Activated CD8-positive, alpha-beta memory T cell treated with anti-CD3 and anti-CD28 coated beads for 24 hours (primary cell): ENCODE measurements around the gene GINM1.

Experiments
- DNase-seq: peaks from one replicate; pipeline ENCODE4 v3.0.0-alpha.2; 2020

Gene GINM1

DNA sequence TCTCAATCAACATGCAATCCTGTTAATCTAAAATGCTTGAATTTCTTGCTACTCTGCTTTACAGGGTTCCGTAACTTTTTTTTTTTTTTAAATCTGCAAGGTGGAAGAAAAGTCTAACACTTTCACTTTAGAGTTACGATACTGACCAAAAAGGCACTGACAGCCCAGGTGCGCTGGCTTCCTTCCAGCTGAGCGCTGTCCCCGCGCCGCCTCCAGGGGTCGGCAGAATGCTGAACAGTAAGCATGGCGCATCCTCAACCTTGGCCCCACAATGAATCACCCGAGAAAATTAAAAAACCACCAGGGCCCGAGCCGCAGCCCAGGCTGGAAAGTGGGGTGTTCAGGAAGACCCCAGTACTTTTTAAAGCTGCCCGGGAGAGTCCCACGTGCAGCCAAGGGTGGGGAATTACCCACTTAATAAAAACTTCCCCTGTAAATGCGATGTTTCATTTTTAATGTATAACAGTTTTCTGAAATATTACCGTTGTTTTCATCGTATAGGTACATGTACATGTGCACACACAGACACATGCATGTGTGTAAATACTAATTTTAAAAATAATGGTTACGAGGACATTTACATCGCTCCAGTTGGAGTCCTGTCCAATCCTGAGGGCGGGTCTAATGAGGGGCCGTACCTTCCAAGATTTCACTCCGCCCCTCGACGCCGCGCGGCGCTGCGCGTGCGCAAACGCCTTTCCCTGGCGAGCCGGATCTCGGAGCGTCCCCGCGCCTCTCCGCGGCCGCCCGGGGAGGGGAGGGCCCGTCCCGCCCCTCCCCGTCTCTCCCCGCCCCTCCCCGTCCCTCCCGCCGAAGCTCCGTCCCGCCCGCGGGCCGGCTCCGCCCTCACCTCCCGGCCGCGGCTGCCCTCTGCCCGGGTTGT is at the start of gene GINM1:
TSS of gene GINM1 (plus strand) at position 849 of the 883 bp plus-strand sequence. CDS start 40 bp downstream, outside the sequence.
- peak; percentile 99 for DNase-seq

DNA sequence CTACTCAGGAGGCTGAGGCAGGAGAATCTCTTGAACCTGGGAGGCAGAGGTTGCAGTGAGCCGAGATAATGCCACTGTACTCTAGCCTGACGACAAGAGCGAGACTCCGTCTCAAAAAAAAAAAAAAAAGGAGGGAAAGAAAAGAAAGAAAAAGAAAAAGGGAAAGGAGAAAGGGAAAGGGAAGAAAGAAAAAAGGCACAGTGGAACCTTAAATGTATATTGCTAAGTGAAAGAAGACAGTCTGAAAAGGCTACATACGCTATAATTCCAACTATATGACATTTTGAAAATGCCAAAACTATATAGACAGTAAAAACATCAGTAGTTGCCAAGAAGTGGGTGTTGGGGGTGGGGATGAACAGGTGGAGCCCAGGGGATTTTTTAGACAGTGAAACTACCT is 36.5 kb upstream of the GINM1 start:
- DNase-seq: no peak

GRCh38 chr6:149534742-149535141 is 31.4 kb upstream of the GINM1 start:
- DNase-seq: no peak

DNA sequence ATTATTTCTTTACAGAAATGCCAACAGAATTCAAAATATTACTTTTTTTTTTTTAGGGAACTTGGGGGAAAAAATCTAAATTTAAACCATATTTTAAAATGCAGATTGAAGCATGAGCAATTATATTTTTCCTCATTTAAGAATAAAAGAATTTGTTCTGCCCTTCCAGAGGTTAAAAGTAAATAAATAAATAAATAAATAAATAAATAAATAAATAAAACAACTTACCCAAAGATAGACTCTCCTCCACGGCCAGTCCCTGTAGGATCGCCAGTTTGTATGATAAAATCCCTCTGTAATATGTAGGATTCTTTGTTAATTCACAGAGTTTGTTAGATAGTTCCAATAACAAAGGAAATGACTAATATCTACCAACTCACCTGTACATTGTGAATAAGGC is 25.0 kb upstream of the GINM1 start:
- DNase-seq: no peak

DNA sequence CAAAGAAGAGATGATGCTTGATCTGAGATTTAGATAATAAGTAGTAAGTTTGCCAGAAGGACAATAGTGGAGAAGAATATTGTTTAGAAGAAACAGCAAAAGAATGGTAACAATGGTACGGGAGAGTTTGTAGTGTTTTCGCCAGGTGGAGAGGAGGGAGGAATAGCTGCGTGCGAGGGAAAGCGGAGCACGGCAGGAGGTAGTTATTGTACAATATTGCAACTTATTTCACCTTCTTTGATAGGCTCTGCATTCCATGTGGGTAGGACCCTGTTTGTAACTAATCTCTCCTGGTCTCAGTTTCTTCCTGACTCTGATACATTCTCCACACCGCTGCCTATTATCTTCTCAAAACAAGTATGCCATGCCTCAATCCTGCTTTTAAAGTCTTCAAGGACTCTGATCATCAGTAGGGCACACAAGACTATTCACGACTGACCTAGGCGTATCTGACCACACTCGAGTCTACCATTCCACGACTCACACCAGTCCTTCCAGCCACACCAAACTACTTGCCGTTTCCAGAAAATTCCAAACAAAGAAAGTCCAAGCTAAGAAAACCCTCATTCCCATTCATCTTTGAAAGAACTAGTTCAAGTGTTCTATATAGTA is 21.4 kb upstream of the GINM1 start:
- DNase-seq: no peak

- peak; percentile 73 for DNase-seq
Observed at GRCh38 chr6:149545258-149545753, 20.9 kb upstream of the GINM1 start.

- DNase-seq: peak; percentile 98
Observed at GRCh38 chr6:149545754-149546471, 20.3 kb upstream of the GINM1 start, which contains the start of gene PPIL4. TSS of gene PPIL4 (minus strand) at chr6:149546043. CDS start at chr6:149546005, 38 bp downstream.

- no peak for DNase-seq
Observed at GRCh38 chr6:149551920-149552319, 14.3 kb upstream of the GINM1 start.

DNA sequence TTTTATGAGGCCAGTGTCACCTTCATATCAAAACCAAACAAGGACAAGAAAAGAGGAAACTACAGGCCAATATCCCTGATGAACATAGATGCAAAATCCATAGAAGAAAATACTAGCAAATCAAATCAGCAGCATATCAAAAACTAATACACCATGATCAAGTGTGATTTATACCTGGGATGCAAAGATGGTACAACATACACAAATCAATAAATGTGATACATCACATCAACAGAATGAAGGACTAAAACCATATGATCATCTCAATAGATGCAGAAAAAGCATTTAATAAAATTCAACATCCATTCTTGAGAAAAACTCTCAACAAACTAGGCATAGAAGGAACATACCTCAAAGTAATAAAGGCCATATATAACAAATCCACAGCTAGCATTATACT is 8.1 kb upstream of the GINM1 start:
- no peak for DNase-seq

- DNase-seq: no peak
Observed at GRCh38 chr6:149559389-149559788, 6.8 kb upstream of the GINM1 start.

GRCh38 chr6:149560736-149561135 is 5.4 kb upstream of the GINM1 start:
- no peak for DNase-seq

- no peak for DNase-seq
Observed at GRCh38 chr6:149563203-149563927, 2.8 kb upstream of the GINM1 start.

DNA sequence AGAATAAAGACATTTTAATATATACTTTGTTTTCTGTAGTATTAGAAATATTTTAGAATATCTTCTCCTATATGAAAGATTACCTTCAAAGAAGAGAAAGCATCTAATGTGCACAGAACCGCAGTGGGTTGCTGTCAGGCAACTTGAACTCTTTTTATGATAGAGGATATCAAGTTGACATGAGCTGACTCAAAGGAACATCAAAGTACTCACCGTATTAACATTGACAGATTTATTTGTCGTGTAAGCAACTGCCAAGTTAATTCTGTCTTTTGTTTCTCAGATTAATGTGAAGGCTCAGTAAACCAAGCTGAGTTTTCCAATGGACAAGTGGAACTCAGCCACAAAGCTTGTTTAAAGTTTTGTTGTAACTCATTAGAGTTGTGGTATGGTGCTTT is 2.2 kb upstream of the GINM1 start:
- no peak for DNase-seq

DNA sequence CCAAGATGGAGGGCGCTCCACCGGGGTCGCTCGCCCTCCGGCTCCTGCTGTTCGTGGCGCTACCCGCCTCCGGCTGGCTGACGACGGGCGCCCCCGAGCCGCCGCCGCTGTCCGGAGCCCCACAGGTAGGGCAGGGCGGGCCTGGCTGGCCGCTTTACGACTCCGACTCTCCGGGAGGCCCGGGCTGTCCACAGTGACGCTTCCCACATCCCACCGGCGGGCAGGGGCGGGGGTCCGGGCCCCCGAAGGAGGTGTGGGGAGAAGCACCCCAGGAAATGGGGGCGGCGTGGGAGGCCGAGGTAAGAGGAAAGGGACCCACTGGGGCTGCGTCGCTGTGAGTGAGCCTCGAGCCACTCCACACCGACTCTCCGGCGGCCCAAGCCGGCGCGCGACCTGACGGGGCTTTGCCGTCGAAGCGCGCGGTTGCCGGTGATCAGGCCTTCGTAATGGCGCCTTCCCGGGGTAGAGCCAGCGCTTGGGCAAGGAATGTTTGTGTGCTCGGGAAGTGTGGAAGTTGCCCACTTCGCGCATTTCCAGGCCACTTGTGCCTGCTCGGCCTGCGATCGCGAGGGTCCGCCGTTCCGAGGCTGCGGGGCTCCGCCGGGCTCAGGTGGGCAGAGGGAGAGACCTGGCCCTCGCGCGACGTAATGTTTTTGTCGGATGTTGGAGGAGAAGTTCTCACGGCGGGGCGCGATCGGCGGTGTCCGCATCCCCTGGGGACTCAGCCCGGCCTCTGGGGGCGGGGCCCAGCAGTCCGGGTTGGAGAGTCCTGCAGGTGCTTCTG is 427 bp downstream of the GINM1 start:
- no peak for DNase-seq

GRCh38 chr6:149567194-149567586 is 1.0 kb downstream of the GINM1 start:
- no peak for DNase-seq

DNA sequence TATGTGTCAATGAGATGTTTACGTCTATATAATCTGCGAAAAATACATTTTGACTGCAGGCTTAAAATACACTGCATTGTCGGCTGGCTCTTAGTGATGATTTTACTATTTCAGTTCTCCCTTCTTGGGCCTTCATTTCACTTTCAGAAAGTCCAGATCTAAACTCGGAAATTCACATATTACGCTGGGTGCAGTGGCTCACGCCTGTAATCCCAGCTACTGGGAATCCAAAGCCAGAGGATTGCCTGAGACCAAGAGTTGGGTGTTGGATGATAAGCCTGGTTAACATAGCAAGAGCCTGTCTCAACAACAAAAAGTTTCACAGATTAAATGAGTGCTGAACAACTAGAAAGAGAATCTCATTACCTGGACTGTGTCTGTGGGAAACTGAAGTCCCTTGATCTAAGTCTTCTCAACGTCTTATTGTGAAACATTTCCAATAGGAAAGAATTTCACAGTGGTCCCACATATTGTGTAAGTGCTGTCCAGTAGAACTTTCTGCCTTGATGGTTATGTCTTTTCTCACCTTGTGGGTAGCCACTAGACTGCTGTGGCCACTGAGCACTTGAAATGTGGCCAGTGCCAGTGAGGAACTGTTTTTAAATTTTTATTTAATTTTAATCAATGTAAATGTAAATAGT is 1.9 kb downstream of the GINM1 start:
- DNase-seq: no peak

GRCh38 chr6:149580880-149581279 is 14.7 kb downstream of the GINM1 start:
- no peak for DNase-seq

DNA sequence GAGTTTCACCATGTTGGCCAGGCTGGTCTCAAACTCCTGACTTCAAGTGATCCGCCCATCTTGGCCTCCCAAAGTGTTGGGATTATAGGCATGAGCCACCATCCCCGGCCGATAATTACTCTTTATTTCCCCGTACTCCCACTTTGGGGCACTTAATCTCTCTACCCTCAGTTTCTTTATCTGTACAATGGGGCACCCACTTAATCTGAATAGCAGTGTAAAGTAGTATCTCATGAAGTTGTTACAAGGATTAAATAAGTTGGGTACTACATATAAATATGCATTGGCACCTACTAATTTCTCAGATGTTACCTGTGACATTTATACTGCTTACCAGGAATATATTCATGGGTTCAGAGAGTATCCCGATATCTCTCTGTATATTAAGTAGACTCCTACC is 15.2 kb downstream of the GINM1 start:
- no peak for DNase-seq

GRCh38 chr6:149586149-149586548 is 20.0 kb downstream of the GINM1 start:
- no peak for DNase-seq

DNA sequence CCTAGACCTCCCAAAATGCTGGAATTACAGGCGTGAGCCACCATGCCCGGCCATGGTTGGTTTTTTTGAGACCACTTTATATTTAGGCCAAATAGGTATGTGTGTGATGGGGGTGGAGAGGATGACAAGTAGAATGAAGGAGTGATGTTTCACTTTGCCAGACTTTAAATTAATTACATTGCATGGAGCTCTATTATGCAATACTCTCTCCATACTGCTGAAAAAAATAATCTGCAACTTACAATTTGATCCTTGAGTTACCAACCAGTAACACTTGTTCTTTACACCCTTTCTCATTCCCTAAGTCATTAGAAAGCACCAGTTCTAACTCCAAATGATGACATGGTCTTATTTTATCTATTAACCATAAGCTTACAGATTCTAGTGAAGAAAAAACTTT is 26.8 kb downstream of the GINM1 start:
- no peak for DNase-seq

GRCh38 chr6:149593408-149593807 is 27.2 kb downstream of the GINM1 start:
- no peak for DNase-seq
